ENCODE measurements around the gene WDFY3.
A peak's percentile ranks its signal among the peaks of the same experiment; 100 is the strongest.

DNA sequence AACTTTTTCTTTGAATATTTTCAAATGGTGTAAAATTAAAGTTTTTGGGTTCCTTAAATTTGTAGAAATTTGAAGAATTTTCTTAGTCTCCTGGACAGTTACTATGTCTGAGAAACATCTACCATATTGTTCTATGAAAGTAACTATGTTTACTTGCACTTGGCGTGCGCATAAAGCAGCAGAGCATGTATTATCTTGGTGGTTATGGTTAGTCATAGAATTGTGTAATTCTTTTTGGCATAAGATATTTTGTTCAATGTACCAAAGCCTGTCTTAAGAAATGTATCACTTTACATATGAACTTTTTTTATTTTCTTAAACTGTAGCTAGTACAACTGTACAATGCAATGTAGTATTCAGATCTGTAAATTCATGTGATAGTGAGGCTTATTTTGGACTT is 334.4 kb downstream of the WDFY3 start:
- TF ChIP-seq POLR2A (IDR thresholded peaks at IDR 0.05; ENCODE audit: low read depth, low read length): no peak
- no peak for TF ChIP-seq MAZ (IDR thresholded peaks at IDR 0.05; ENCODE audit: borderline replicate concordance, low read depth, low read length)
- TF ChIP-seq CTCF (conservative IDR thresholded peaks at IDR 0.05; ENCODE audit: low read depth, low read length): no peak
- TF ChIP-seq RFX5 (IDR thresholded peaks at IDR 0.05; ENCODE audit: low read depth, low read length): no peak
- TF ChIP-seq SMC3 (IDR thresholded peaks at IDR 0.05; ENCODE audit: low read depth, low read length): no peak
- peak; percentile 89 for TF ChIP-seq CEBPB (IDR thresholded peaks at IDR 0.05; ENCODE audit: low read depth, low read length)
- TF ChIP-seq RCOR1 (IDR thresholded peaks at IDR 0.05; ENCODE audit: insufficient replicate concordance, low read length): no peak
- peak; percentile 49; the same call in 1 of the 2 replicates for TF ChIP-seq FOS (IDR thresholded peaks at IDR 0.05; ENCODE audit: low read depth, low read length)
- no peak for TF ChIP-seq MXI1 (IDR thresholded peaks at IDR 0.05; ENCODE audit: borderline replicate concordance, low read depth, low read length)
